GM21737 (cell line): ENCODE data around the gene UFSP2.
A peak's percentile ranks its signal among the peaks of the same experiment; 100 is the strongest.

Experiments
- ATAC-seq: cut with Tn5 transposase; IDR thresholded peaks from one replicate; pipeline ENCODE4 v1.9.1; 2021; ENCODE audit warnings: mild to moderate bottlenecking, moderate library complexity; ENCODE audit not compliant: unreplicated experiment

UFSP2 gene, protein sequence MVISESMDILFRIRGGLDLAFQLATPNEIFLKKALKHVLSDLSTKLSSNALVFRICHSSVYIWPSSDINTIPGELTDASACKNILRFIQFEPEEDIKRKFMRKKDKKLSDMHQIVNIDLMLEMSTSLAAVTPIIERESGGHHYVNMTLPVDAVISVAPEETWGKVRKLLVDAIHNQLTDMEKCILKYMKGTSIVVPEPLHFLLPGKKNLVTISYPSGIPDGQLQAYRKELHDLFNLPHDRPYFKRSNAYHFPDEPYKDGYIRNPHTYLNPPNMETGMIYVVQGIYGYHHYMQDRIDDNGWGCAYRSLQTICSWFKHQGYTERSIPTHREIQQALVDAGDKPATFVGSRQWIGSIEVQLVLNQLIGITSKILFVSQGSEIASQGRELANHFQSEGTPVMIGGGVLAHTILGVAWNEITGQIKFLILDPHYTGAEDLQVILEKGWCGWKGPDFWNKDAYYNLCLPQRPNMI

DNA sequence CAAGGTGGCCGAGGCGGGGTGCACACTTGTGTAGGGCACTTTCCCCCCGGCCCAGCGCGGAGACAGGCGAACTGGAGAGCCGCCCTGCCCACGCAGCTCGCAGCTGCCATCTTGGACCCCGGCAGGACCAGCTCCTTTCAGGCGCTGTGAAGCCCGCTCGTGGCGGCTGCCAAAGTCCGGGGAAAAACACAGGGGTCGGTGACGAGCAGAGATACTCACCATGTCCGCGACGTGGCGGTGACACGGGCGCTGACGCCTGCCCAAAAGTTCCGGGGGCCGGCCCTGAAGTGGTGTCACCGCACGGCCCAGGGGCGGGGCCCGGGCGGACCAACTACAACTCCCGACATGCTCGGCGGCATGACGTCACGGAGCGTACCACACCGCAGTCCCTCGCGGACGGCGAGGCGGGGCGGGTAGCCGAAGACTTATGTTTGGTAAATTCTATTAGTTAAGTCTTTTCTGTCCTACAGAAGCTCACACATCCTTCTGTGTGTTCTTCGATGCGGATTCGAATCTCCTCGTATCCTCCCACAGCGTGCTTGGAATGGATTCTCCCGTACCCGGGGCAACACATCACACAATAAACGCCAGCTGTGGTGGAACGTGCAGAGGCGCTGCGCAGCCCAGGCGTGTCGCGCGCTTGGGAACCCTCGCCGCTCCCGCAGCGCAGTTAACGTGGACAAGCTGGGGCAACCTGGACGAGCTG, at the start of gene UFSP2:
UFSP2 (minus strand) TSS at position 318 of the 706 bp plus-strand sequence; CDS start at position 222, 96 bp downstream.
- peak; percentile 93 for ATAC-seq

DNA sequence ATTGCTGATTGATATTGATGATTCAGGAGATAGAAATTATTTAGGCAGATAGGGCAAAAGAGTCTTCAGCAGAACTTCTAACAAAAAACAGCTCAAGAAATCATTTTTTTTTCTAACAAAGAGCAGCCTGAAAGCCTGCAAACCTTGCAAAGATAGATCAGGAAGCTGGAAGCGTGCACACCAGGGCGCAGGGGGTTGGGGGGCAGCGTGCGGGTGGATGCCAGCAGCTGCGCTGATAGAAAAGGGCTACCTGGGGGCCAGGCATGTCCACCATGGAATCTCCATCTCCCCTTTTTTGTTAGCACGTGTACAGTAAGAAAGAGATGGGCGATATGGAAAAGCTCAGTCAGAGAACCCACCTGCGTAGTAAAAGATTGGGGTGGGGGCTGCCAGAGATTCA, 47.5 kb upstream of the UFSP2 start:
- no peak for ATAC-seq

DNA sequence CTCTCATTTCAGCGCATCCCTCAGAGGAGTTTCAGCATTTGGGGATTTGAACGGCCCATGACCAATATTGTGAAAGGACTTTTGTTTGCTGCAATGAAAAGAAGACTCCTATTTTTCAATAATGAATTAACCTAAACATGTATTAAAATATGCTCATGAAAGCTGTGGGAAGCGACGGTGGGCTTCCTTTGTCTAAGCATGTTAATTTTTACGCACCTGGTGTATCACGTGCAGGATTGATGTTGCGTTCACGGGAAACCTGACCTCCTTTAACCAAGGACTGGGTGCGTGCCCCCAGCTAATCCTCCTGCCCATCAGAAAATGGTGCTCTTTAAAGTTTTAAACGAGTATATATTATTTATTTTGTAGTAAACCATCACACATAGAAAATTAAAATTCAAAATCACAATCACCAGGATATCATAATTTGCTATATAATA, 46.4 kb upstream of the UFSP2 start:
- no peak for ATAC-seq

DNA sequence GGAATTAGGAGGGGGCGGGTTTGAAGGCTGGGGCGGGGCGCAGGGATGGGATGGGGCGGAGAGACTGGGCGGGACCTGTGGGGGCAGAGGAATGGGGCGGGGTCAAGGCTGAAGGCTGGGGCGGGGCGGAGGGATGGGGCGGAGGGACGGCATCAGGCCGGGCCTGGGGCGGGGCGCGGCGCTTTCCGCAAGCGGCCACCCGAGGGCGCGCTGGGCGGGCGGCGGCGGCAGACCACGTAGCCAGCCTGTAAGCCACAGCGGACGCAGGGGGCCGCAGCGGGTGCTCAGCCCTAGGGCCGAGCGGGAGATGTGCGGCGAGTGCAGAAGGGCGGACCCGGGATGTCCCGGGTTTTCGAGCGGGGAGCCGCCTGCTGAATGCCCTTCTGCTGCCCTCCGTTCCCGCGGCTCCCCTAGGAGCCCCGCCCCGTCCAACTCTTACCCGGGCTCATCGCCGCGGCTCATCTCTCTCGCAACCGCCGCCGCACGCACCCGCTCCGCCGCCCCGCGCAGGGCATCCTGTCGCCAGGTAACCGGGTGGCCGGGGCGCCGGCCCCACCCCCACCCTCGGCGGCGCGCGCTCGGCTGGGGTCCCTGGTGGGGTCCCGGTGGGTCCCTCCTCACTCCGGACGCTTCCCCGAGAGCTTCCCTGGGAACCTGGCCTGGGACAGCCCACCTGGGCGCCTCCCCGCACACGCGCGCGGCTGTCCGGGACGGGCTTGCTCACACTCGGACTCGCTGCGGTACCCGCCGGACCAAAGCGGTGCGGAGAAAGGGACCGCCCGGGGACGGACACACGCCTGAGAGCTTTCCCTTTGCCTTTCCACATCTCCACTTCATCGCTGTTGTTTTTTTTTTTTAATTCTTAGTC, 45.7 kb upstream of the UFSP2 start, which contains the start of gene CCDC110:
CCDC110 (minus strand) TSS at position 499 of the 868 bp plus-strand sequence; CDS start at position 449, 50 bp downstream.
- peak; percentile 92 for ATAC-seq

DNA sequence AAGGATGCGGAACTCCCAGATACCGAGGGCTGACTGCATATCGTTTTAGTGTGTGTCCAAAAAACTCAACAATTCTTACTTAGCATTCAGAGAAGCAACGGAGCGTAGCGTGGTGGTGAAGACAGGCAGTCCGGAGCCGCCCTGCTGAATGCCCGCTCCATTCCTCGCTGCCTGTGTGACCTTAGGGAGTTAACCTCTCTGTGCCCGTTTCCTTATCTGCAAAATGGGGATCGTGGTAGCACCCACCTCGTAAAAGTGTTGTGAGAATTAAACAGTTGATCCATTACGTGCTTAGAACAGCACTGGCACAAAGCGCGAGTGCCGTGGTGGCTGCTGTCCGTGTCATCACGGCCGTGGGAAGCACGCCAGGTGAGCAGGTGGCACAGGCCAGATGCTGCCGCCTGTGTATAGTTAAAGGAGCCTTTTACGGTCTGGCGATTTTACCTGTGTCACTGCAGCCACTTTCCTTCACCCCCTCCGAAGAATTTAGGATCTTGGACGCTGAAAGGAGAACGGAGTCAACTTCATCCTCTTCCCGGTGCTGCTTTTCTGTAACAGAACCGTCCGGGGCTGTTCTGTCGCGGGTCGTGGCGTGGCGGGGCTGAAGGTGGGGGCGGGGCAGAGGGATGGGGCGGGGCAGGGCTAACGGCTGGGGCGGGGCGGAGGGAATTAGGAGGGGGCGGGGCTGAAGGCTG, 44.9 kb upstream of the UFSP2 start:
- ATAC-seq: no peak

DNA sequence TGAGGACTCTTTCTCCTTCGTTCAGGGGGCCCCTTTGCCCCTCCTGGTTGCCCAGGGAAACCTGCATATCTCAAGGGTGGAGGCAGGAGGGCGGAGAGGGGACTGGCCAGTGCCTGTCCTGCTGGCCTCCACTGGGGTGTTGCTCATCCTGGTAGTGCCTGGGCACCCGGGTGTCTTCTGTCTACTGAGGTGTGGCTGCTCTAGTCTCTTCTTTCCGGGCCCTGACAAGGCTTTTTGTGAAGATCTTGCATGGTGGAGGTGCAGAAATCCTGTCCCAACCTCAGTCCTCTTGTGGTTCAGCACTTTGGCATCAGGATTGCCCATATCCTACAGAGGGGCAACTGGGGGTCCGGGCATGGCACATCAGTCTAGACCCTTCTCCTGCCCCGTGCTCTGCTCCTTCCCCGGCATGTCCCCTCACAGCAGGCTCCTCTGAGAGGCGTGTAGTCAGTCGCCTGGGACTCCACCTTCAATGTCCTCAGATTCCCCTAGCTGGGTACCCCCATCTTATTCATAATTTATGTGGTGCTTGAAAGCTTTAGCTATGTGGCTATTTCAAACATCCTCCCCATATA, 43.9 kb upstream of the UFSP2 start:
- ATAC-seq: no peak

DNA sequence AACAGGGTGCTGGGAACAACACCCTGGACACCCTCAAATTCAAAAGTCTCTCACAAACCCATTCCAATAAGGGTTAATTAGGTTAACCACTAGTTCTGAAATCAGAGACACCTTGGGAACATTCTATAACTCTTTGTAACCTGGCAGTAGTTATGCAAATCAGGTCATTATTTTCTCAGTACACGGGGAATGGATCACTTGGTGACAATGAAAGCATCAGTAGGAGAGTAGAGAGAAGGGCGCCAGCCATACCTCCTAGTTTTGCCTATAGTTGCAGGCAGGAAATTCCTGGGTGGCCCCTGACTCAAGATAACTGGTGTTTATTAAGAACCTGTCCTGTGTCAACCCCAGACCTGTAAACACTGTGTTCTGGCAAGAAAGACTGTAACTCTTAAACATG, 43.2 kb upstream of the UFSP2 start:
- ATAC-seq: no peak

DNA sequence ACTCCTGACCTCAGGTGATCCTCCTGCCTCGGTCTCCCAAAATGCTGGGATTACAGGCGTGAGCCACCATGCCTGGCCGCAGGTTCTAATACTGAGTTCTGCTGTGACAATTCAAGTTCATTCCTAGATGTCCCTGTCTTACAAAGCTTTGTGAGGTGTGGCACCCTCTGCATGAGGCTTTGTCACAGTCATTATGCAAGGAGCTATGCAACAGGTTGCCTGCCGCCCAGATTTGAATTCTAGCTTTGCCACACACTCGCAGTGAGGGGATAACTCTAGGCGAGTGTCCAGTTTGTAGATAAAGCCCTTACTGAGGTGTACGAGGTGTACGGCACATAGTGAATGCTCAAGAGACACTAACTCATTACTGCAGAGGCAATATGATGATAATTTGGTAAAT, 42.2 kb upstream of the UFSP2 start:
- ATAC-seq: no peak

DNA sequence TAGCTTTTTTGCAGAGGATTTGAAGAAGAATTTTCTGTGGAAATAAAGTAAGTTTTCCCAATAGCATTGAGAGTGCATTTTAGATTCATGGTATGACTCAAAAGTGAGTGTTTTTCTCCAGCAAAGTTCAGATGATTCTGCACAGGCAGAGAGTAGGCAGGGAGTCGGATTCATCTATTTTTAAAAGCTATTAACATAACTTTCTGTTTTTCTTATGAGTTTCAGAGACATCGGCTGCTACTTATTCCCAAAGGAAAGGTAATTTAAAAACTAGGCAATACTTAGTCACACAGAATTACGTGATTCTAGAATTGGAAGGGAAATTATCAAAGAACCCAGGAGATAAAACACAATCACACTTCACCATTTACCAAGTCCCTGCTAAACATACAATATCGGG, 41.3 kb upstream of the UFSP2 start:
- no peak for ATAC-seq

DNA sequence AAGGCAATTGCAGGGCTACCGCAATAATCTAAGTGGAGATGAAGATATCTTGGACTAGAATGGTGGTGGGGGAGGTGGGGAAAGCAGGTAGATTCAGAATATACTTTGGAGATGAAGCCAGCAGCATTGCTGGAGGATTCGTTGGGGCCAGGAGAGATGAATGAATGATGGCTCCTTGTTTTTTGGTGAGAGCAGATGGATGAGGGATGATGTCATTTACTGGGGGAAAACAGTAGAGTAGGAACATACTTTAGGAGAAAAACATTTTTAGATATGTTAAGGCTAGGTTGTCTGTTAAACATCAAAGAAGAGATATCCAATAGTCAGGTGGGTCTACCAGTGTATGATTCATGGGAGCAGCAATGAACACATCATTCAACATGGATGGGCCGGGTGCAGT, 39.9 kb upstream of the UFSP2 start:
- ATAC-seq: no peak

DNA sequence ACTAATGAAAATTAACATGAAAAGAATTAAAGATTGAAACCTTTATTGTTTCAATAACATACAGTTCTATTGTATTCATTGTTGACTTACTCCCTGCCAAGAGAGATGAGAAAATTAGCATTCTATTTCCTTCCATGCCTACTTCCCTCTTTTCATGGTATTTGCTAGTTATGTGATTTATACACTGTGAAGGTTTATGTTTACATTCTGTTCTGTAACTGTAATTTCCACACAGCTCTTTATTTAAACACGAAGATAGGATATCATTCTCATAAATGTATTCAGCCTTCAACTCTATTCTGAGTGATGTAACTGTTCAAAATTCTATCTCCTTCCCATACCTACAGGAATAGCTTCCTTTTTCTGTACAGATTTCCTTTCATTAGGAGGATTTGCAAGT, 39.1 kb upstream of the UFSP2 start:
- ATAC-seq: no peak

DNA sequence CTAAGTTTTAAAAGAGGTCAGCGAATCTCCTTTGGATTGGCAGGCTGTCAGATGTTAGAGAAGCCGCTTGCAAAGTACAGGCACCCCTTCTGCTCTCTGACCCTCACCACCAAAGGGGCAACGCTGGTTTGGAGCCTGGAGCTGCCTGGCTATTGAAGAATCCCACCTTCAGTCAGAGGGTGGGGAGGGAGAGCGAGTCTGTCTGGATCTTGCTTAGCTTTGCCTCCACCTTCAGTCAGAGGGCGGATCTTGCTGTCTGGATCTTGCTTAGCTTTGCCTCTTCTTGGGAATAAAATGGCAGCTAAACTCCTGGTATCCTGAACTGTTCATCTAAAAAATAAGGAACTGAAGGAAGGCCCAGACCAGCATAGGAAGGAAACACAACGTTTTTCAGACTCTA, 38.4 kb upstream of the UFSP2 start:
- ATAC-seq: no peak

DNA sequence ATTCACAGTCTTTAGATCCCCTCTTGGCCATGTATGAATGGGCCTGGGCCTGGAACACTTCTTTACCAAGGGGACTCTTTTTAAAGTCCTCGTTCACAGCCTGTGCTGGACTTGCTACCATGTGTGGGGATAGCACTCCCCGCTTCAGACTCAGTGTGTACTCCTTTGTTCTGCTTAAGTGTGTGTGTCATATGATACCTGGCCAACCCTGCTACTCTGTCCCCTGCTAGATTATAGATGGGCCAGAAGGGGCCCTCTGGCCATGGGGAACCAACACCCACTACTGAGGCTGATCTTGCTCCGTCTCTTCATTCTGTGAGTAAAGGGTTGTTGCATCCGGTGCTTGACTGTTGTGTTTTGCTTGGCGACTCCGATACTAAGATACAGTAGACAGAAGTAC, 37.8 kb upstream of the UFSP2 start:
- no peak for ATAC-seq

DNA sequence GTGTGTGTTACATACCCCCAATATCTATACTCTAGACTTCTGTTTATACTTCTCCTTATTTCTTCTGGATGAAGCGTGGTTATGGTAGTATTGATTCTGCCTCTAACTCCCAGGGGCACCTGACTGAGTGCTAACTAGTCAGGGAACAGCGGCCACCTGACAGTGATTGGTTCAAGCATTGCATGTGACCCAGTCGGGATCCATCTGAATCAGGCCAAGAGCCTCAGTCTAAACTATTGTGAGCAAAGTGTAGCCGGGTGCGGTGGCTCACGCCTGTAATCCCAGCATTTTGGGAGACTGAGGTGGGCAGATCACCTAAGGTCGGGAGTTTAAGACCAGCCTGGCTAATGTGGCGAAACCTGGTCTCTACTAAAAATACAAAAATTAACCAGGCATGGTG, 35.8 kb upstream of the UFSP2 start:
- ATAC-seq: no peak

DNA sequence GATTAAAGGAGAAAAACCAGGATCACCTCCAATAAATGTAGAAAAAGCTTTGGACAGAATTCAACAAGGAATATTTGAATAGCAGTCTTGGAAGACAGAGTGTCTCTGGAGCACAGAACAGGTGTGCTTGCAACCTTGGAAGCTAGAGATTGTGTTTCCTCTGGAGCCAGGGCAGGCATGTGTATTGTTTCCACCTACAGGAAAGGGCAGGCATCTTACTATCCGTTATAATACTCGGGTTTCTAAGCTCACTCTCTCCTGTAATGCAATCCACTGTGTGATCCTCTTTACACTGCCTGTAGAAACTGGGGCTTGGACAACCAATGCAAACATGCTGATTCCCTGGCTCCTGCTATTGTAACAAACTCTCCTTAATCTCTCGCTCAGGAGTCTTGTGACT, 31.4 kb upstream of the UFSP2 start:
- ATAC-seq: no peak

DNA sequence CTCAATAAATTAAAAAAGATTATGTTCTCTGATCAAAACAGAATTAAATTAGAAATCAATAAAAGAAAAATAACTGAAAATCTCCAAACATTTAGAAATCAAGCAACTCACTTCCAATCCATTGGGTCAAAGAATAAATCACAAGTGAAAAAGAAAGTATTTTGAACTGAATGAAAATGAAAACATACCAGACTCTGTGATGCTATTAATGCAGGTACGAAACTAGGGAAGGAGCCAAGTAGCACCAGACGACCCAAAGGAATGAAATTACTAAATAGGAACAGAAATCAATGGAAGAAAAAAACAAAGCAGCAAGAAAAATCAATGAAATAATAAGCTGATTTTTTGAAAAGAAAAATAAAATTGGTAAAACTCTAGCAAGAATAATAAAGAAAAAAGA, 30.4 kb upstream of the UFSP2 start:
- ATAC-seq: no peak

DNA sequence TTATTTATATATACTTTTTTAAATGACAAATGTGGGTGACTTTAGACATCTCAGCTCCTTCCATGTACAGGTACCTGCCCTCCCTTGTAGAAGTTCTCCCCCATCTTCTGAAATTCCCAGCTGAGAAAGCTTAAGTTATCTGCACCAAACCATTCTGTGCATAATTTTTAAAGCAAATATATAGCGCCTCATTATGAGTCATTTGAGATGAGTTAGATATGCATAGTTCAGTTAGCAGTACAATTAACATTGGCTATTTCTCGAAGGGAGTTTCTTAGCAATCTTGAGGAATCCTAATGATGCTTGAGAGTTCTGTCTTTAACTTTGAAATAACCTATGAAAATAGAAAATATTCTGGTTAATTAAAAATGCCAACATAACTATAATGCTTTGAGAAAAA, 19.4 kb upstream of the UFSP2 start:
- ATAC-seq: no peak

DNA sequence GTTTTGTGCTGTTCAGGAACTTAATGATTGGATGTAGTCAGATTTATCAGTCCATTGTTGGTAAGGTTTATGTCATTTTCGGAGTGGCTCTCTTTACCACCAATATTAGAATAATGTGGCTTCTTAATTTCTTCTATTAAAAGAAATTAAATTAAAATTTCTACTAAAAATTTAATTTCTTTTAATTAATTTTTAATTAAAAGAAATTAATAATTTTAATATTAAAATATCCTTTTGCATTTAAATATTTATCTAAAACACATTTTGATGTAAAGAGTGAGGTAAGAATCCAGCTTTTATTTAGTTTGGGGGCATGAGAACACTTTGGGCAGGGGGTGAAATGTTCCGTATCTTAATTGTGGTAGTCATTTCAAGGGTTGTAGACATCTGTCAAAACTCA, 15.7 kb upstream of the UFSP2 start:
- no peak for ATAC-seq

DNA sequence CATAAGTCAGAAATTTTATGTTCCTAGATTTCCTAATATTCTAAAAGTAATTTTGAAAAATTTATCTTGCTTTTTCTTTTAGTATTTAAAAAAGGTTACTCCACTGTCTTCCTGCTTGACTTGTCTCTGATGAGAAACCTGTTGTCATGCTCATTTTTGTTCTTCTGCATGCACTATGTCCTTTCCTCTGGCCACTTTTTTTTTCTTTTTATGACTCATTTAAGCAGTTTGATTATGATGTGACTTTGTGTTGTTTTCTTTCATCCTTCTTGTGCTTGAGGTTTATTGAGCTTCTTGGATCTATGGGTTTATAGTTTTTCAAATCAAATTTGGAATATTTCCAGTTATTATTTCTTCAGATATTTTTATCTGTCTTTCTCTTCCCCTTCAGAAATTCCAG, 12.0 kb upstream of the UFSP2 start:
- no peak for ATAC-seq

DNA sequence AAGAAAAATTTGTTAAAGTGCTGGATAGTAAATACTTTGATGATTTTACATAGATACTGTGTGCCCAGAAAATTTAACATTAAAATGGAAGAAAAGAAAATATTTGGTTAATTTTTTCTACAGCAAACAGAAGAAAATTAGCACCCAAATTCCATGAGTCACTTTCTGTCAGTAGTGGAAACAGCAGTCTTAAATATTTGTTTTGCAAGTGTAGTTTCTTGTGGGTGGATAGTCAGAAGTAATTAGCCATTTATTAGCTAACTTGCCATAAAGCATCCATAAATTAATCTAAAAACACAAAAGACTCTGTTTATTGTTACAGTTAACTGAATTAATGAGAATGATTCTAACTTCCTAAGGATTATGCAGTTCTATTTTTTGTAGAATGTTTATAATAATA, 9.7 kb upstream of the UFSP2 start:
- no peak for ATAC-seq
